Measurements from ENCODE around the gene CYSTM1.

The CYSTM1 gene

GRCh38 chr5:140250386-140250785 lies 75.4 kb downstream of the CYSTM1 start:
- in situ Hi-C loops (cut with HindIII; ENCODE audit: low pct_unique_long_range_greater_than_20kb, low sequenced_read_pairs): no loop called here
- DNase-seq (ENCODE audit: low read depth in 1 of 2, low spot score in 1 of 2): no peak
- no peak for TF ChIP-seq JUND (IDR thresholded peaks at IDR 0.05; ENCODE audit: low read depth)

- in situ Hi-C loops (cut with HindIII; ENCODE audit: low pct_unique_long_range_greater_than_20kb, low sequenced_read_pairs): no loop called here
- no peak for TF ChIP-seq JUND (IDR thresholded peaks at IDR 0.05; ENCODE audit: low read depth)
- DNase-seq (ENCODE audit: low read depth in 1 of 2, low spot score in 1 of 2): no peak
These were observed 76.6 kb downstream of the CYSTM1 start for GRCh38 chr5:140251527-140251973.

- no peak for DNase-seq (ENCODE audit: low read depth in 1 of 2, low spot score in 1 of 2)
- in situ Hi-C loops (cut with HindIII; ENCODE audit: low pct_unique_long_range_greater_than_20kb, low sequenced_read_pairs): no loop called here
- TF ChIP-seq JUND (IDR thresholded peaks at IDR 0.05; ENCODE audit: low read depth): no peak
These were observed 77.6 kb downstream of the CYSTM1 start for GRCh38 chr5:140252470-140253126.

GRCh38 chr5:140253985-140254384 lies 79.0 kb downstream of the CYSTM1 start:
- no peak for DNase-seq (ENCODE audit: low read depth in 1 of 2, low spot score in 1 of 2)
- in situ Hi-C loops (cut with HindIII; ENCODE audit: low pct_unique_long_range_greater_than_20kb, low sequenced_read_pairs): no loop called here
- TF ChIP-seq JUND (IDR thresholded peaks at IDR 0.05; ENCODE audit: low read depth): no peak

GRCh38 chr5:140255460-140256157 lies 80.6 kb downstream of the CYSTM1 start:
- no peak for DNase-seq (ENCODE audit: low read depth in 1 of 2, low spot score in 1 of 2)
- in situ Hi-C loops (cut with HindIII; ENCODE audit: low pct_unique_long_range_greater_than_20kb, low sequenced_read_pairs): no loop called here
- TF ChIP-seq JUND (IDR thresholded peaks at IDR 0.05; ENCODE audit: low read depth): no peak

GRCh38 chr5:140256726-140257125 lies 81.7 kb downstream of the CYSTM1 start:
- no peak for DNase-seq (ENCODE audit: low read depth in 1 of 2, low spot score in 1 of 2)
- in situ Hi-C loops (cut with HindIII; ENCODE audit: low pct_unique_long_range_greater_than_20kb, low sequenced_read_pairs): no loop called here
- TF ChIP-seq JUND (IDR thresholded peaks at IDR 0.05; ENCODE audit: low read depth): no peak

- TF ChIP-seq JUND (IDR thresholded peaks at IDR 0.05; ENCODE audit: low read depth): no peak
- in situ Hi-C loops (cut with HindIII; ENCODE audit: low pct_unique_long_range_greater_than_20kb, low sequenced_read_pairs): no loop called here
- no peak for DNase-seq (ENCODE audit: low read depth in 1 of 2, low spot score in 1 of 2)
These were observed 83.0 kb downstream of the CYSTM1 start for GRCh38 chr5:140258016-140258415.

- no peak for DNase-seq (ENCODE audit: low read depth in 1 of 2, low spot score in 1 of 2)
- TF ChIP-seq JUND (IDR thresholded peaks at IDR 0.05; ENCODE audit: low read depth): no peak
- in situ Hi-C loops (cut with HindIII; ENCODE audit: low pct_unique_long_range_greater_than_20kb, low sequenced_read_pairs): no loop called here
These were observed 83.9 kb downstream of the CYSTM1 start for GRCh38 chr5:140258873-140259272.

GRCh38 chr5:140259500-140259899 lies 84.5 kb downstream of the CYSTM1 start:
- DNase-seq (ENCODE audit: low read depth in 1 of 2, low spot score in 1 of 2): peak in 1 of 2 experiments; percentile 59
- in situ Hi-C loops (cut with HindIII; ENCODE audit: low pct_unique_long_range_greater_than_20kb, low sequenced_read_pairs): no loop called here
- TF ChIP-seq JUND (IDR thresholded peaks at IDR 0.05; ENCODE audit: low read depth): no peak

- in situ Hi-C loops (cut with HindIII; ENCODE audit: low pct_unique_long_range_greater_than_20kb, low sequenced_read_pairs): no loop called here
- TF ChIP-seq JUND (IDR thresholded peaks at IDR 0.05; ENCODE audit: low read depth): no peak
- DNase-seq (ENCODE audit: low read depth in 1 of 2, low spot score in 1 of 2): no peak
These were observed 85.2 kb downstream of the CYSTM1 start for GRCh38 chr5:140260089-140260656.

GRCh38 chr5:140261403-140262171 lies 86.6 kb downstream of the CYSTM1 start:
- in situ Hi-C loops (cut with HindIII; ENCODE audit: low pct_unique_long_range_greater_than_20kb, low sequenced_read_pairs): no loop called here
- DNase-seq (ENCODE audit: low read depth in 1 of 2, low spot score in 1 of 2): peak; percentile 39 to 43
- TF ChIP-seq JUND (IDR thresholded peaks at IDR 0.05; ENCODE audit: low read depth): no peak

GRCh38 chr5:140262221-140262620 lies 87.2 kb downstream of the CYSTM1 start:
- TF ChIP-seq JUND (IDR thresholded peaks at IDR 0.05; ENCODE audit: low read depth): no peak
- in situ Hi-C loops (cut with HindIII; ENCODE audit: low pct_unique_long_range_greater_than_20kb, low sequenced_read_pairs): no loop called here
- no peak for DNase-seq (ENCODE audit: low read depth in 1 of 2, low spot score in 1 of 2)

Data from T47D (cell line).